Measurements from ENCODE around the gene FBXO36. TPM values are rescaled to one million over a fixed set of nuclear protein-coding genes. Genes with fewer than 3 reads are reported as not detected.

The FBXO36 gene
- polyA plus RNA-seq, 2 of the 4 experiments (the other 2 are of a cell fraction), result 2.0 to 5.5 TPM

DNA sequence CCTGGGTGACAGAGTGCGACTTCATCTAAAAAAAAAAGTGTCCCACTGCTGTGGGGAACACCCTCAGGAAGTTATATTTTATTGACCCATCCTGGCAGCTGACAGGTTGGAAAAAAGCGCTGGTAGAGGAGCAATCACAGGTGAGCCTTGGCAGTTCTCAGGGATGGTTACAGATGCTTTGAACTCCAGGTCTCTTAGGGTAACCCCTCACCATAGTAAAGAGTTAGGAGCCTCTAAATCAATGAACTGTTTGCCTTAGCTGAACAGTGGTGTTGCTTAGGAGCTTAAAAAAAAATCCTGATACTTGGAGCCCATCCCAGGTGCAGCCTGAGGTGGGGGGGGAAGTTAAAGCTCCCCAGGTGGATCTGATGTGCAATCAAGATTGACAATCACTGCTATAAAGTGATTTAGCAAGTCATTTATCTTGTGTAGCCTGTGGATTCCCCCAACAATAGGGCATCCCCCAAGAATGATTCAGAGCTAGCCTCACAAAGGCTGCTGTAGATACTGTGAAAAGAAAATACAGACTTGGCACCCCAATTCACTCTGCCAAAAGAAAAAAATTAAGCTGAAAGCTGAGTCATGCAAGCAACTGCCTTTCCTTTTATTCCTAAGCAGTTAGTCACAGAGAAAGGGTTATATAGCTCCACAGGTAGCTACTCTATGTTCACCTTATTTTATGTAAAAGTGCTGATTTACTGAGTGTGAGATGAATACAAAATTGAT lies 131.6 kb downstream of the FBXO36 start:
- peak; percentile 86 to 91 for ATAC-seq
- CTCF ChIA-PET, result interaction anchor here (0.8 to 6.0 kb wide), 5 partner anchors 9 to 106 kb away, joined by 3 to 44 read pairs (median 3); no protein-coding TSS in a partner anchor
- peaks cover 23% of the 10 kb centered on the region; the same call in 2 of the 3 replicates for H3K4me1 ChIP-seq
- TF ChIP-seq MAFK (IDR thresholded peaks at IDR 0.05; ENCODE audit: partially characterized antibody), result peak; percentile 57
- TF ChIP-seq MAX (IDR thresholded peaks at IDR 0.05), result no peak
- TF ChIP-seq RCOR1 (IDR thresholded peaks at IDR 0.05; ENCODE audit: low read depth, low read length), result no peak
- no peak for TF ChIP-seq CBX2 (IDR thresholded peaks at IDR 0.05; ENCODE audit: borderline replicate concordance, low read depth)
- TF ChIP-seq CHD4 (IDR thresholded peaks at IDR 0.05; ENCODE audit: borderline replicate concordance), result no peak
- no peak for TF ChIP-seq BCL3 (IDR thresholded peaks at IDR 0.05)
- TF ChIP-seq CBX8 (IDR thresholded peaks at IDR 0.05), result no peak
- no peak for TF ChIP-seq GATA3 (IDR thresholded peaks at IDR 0.05; ENCODE audit: borderline replicate concordance)
- TF ChIP-seq MAZ (IDR thresholded peaks at IDR 0.05; ENCODE audit: borderline replicate concordance, low read depth, low read length), result no peak
- no peak for TF ChIP-seq JUNB (IDR thresholded peaks at IDR 0.05)
- TF ChIP-seq FOSL2 (IDR thresholded peaks at IDR 0.05), result no peak
- peak; percentile 26; the same call in 1 of the 2 replicates for TF ChIP-seq FOSL2 (CRISPR knock-in tag; IDR thresholded peaks at IDR 0.05)
- no peak for TF ChIP-seq HOXB13 (CRISPR knock-in tag; IDR thresholded peaks at IDR 0.05; ENCODE audit: low read depth)
- TF ChIP-seq SREBF2 (IDR thresholded peaks at IDR 0.05), result no peak
- TF ChIP-seq ZSCAN20 (CRISPR knock-in tag; IDR thresholded peaks at IDR 0.05), result no peak
- peak overlapping the region; percentile 19 to 51; a peak in 2 of 6 replicates for H3K27ac ChIP-seq
- H3K4me3 ChIP-seq, result no peak overlapping the region
- peak in 1 of 2 experiments; percentile 33 for DNase-seq (ENCODE audit: low read depth in 1 of 2, low spot score in 1 of 2)
- no peaks in the 10 kb centered on the region for H3K9me3 ChIP-seq
- POLR2A ChIA-PET, result no interaction called here
- no peak for FAIRE-seq
- H3K4me2 ChIP-seq, result peak overlapping the region; percentile 56
- WGBS (ENCODE audit: missing lambda C conversion rate), result 86% methylated on average over 2 of the region's 2 CpGs

- DNase-seq (ENCODE audit: low read depth in 1 of 2, low spot score in 1 of 2), result no peak
- WGBS (ENCODE audit: missing lambda C conversion rate), result 78% methylated on average over 3 of the region's 3 CpGs
- H3K4me3 ChIP-seq, result no peak overlapping the region
- no peak overlapping the region for H3K4me2 ChIP-seq
- H3K27ac ChIP-seq, result no peak overlapping the region
- ChIA-PET CTCF (interaction anchor here (1.0 kb wide), 1 partner anchor 846 kb away, joined by 3 read pairs; no protein-coding TSS in a partner anchor), POLR2A (no interaction called here)
- no peaks in the 10 kb centered on the region for H3K9me3 ChIP-seq
- TF ChIP-seq EP300 (IDR thresholded peaks at IDR 0.05), result no peak
- TF ChIP-seq EHMT2 (IDR thresholded peaks at IDR 0.05; ENCODE audit: low read depth), result no peak
- no peak for TF ChIP-seq MAX (IDR thresholded peaks at IDR 0.05)
- no peak for TF ChIP-seq HOXB5 (CRISPR knock-in tag; IDR thresholded peaks at IDR 0.05)
- TF ChIP-seq CTCF (IDR thresholded peaks at IDR 0.05), result no peak
- TF ChIP-seq POLR2A (IDR thresholded peaks at IDR 0.05; ENCODE audit: low read length), result no peak
- no peak for TF ChIP-seq ESRRA (IDR thresholded peaks at IDR 0.05; ENCODE audit: borderline replicate concordance, low read length)
- TF ChIP-seq ZC3H11A (IDR thresholded peaks at IDR 0.05), result no peak
- no peak for TF ChIP-seq MAFK (IDR thresholded peaks at IDR 0.05; ENCODE audit: partially characterized antibody)
- no peak for TF ChIP-seq TFCP2L1 (CRISPR knock-in tag; IDR thresholded peaks at IDR 0.05)
- TF ChIP-seq NR3C1 (IDR thresholded peaks at IDR 0.05), result no peak
- FAIRE-seq, result no peak
- ATAC-seq, result no peak
- H3K4me1 ChIP-seq, result no peaks in the 10 kb centered on the region
Observed at GRCh38 chr2:230060672-230061293, 138.5 kb downstream of the FBXO36 start.

Small RNAs within 50 kb of the gene (small RNA-seq; reads per million reads assigned to genes)
- gene RNU6-1027P (0 reads per million in 6 experiments), gene RNU6-613P (0 reads per million in 6 experiments), gene RNU6-964P (0 to 4.5 (median 0) reads per million in 6 experiments), gene RNY4P19 (0 reads per million in 6 experiments)

Other genes starting within 250 kb of the FBXO36 start
- 0.34 and 0.45 TPM in 2 replicates for gene DNER, start 207.9 kb upstream of the FBXO36 start, polyA plus RNA-seq (2011; rRNA removed)
- 2.5 to 4.2 TPM (median 3.8 TPM) in 3 replicates for gene DNER, start 207.9 kb upstream of the FBXO36 start, polyA plus RNA-seq (2017; fragmentation: RNase III; extraction: RNeasy Plus Mini Kit Qiagen cat#74134 plus additional on column Dnase treatment)
- gene TRIP12, start 494 bp upstream of the FBXO36 start, polyA plus RNA-seq (2011; rRNA removed), result 132 and 151 TPM in 2 replicates
- gene TRIP12, start 494 bp upstream of the FBXO36 start, polyA plus RNA-seq (2017; fragmentation: RNase III; extraction: RNeasy Plus Mini Kit Qiagen cat#74134 plus additional on column Dnase treatment), result 103 to 122 TPM (median 117 TPM) in 3 replicates
- gene SLC16A14, start 146.4 kb downstream of the FBXO36 start, polyA plus RNA-seq (2011; rRNA removed), result 1.1 TPM in 2 replicates
- 0.37 to 0.55 TPM (median 0.38 TPM) in 3 replicates for gene SLC16A14, start 146.4 kb downstream of the FBXO36 start, polyA plus RNA-seq (2017; fragmentation: RNase III; extraction: RNeasy Plus Mini Kit Qiagen cat#74134 plus additional on column Dnase treatment)

All from A549 (cell line).